Epithelial cell of umbilical artery (primary cell): ENCODE results near the gene FAM219B. TPM values are rescaled to one million over a fixed set of nuclear protein-coding genes. Genes with fewer than 3 reads are reported as not detected.

Source experiments
- total RNA-seq: library from RNA; depleted of rRNA; stranded (reverse); fragments of >200 nt; gene quantifications from 2 replicates; pipeline ENCODE4 v1.2.3, GENCODE V29; 2014

The FAM219B gene, protein sequence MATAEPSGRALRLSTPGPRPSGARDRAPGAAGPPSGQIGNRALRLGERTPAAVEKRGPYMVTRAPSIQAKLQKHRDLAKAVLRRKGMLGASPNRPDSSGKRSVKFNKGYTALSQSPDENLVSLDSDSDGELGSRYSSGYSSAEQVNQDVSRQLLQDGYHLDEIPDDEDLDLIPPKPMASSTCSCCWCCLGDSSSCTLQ
- 34.1 and 44.5 TPM in 2 replicates for total RNA-seq

DNA sequence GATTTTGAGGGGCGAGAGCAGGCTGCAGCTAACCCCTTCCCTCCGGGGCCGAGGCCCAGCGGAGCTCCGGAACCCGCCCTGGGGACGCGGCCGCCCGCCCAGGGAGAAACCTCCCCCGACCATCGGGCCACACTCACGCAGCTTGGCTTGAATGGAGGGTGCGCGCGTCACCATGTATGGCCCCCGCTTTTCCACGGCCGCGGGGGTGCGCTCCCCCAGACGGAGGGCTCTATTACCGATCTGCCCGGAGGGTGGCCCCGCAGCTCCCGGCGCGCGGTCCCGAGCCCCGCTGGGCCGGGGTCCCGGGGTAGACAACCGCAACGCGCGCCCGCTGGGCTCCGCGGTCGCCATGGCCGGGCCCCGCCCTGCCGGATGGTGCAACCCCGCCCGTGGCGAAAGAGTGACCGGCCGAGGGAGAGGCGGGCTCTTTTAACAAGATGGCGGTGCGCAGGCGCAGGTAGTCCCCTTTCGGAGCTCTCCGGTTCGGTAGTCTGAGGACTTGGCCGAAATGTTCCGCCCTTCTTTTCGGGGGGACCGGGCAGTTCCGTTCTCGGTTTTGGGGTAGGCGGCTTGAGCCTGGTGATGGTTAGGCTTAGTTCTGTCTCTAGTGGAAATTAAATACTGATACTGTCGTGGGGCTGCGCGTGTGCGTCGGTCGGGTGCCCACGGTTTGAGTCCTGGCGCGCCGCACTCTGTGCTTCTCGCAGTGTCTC is at the start of gene FAM219B:
Gene FAM219B (minus strand): TSS at position 402 of the 713 bp plus-strand sequence. CDS start 51 bp downstream, at position 351.

DNA sequence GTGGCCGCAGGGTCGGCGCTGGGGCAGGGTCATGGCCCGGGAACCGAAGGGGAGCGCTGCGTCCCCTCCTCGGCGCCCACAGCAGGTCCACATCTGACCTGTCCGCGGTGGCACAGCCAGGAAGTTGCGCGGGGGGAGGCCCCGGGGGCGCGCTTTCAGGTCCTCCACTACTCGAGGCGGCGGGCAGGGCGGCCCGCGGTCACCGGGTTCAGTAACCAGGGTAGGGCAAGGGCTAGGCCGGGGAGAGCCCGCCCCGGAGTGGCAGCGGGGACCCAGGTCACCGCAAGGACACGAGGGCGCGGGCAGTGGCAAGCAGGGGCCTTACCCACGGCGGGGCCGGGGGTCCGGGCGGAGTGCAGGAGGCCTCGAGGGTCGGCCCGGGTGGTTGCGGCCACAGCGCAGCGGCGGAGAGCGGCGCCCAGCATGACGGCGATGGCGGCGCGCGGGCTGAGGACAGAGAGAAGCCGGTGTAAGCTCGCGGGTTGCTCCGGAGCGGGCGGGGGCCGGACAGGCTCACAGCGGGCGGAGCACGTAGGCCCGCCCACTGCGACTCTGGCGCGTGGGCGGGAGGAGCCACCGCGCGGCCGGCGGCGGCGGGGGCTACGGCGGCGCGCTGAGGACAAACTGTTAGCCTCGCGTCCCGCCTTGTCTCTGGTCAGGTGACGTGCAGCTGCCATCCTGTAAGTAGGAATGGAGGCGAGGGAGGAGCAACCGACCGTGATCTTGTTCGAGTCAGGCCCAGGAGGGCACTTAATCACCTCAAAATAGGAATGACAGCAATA is 31.1 kb upstream of the FAM219B start, which contains the start of gene COX5A:
Gene COX5A (minus strand): TSS at position 484 of the 782 bp plus-strand sequence. CDS start 59 bp downstream, at position 425.

DNA sequence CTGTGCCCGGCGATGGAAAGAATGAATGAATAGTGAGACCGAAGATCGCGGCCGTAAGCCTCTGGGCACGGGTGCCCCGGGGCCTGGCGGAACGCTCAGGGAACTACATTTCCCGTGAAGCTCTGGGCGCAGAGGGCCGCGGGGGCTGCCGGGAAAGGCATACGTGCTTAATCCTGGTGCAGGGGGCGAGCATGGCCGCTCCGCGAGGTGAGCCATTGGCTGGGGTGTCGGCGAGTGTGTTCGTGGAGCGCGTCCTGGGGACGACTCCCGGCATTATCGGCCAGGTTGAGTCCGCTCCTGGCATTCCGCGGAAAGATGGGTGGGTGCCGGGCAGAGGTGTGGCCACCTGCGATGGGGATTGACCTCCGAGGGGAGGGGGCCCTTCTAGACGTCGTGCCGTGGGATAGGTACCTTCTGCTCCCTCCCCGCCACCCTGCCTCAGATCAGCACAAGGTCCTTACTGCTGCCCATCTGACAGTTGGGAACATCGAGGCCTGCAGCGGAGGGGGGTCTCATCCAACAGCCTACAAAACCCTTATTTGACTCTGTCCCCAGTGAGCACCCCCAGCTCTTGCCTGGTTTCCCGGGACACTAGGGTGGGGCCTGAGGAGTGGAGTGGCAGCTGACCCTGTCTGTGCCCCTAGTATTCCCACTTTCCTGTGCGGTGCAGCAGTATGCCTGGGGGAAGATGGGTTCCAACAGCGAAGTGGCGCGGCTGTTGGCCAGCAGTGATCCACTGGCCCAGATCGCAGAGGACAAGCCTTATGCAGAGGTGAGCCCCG is 16.6 kb downstream of the FAM219B start, which contains the start of gene MPI:
Gene MPI (plus strand): TSS at position 160 of the 782 bp plus-strand sequence. CDS start 32 bp downstream, at position 192.

DNA sequence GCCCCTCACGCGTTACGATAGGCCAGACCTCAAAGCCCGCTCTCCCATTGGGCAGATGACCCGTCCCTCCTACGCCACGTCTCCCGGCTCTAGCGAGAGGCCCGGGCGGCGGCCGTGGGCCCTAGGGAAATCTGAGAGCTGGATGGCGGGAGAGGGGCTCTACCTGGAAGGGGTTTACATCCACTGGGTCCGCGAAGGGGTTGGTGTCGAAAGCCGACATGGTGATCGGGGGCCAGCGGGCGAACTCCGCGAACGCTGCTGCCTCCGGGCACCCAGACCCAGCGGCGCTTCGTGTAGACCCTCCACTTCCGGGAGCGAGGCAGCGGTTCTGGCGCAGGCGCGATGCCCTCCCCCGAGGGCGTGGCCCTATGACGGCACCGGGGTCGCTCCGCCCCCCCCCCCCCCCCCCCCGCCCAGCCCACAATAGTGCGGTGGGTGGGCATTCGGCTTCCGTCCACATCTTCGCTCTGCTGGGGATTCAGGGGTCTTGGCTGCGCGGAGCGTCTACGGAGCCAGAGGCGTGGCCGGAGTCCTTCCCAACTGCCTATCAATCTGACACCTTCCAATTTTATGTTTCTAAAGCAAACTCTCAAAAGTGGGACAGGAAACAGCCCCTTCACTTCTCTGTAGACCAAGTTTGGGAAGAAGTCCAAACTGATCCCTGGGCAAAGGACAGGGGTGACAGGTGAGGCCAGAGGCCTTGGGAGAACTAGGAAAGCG is 33.5 kb downstream of the FAM219B start, which contains the start of gene SCAMP2:
Gene SCAMP2 (minus strand): TSS at position 330 of the 720 bp plus-strand sequence. CDS start 110 bp downstream, at position 220.

Other genes with a start within 250 kb of the FAM219B start
- 10.6 and 10.7 TPM in 2 replicates for gene EDC3, start 210.8 kb downstream of the FAM219B start, total RNA-seq
- gene CYP1A1, start 181.3 kb downstream of the FAM219B start, total RNA-seq = 1.6 and 3.0 TPM in 2 replicates
- not detected in 2 replicates for gene CYP1A2, start 158.0 kb downstream of the FAM219B start, total RNA-seq
- 29.6 and 34.8 TPM in 2 replicates for gene CSK, start 124.8 kb downstream of the FAM219B start, total RNA-seq
- gene LMAN1L, start 94.0 kb downstream of the FAM219B start, total RNA-seq = not detected in 2 replicates
- gene CPLX3, start 80.2 kb downstream of the FAM219B start, total RNA-seq = not detected in 2 replicates
- 18.2 and 27.2 TPM in 2 replicates for gene ULK3, start 63.7 kb downstream of the FAM219B start, total RNA-seq
- 19.2 and 24.8 TPM in 2 replicates for gene SCAMP2, start 33.5 kb downstream of the FAM219B start, total RNA-seq
- 63.3 and 128 TPM in 2 replicates for gene MPI, start 16.8 kb downstream of the FAM219B start, total RNA-seq
- gene COX5A, start 31.2 kb upstream of the FAM219B start, total RNA-seq = 47.1 and 71.1 TPM in 2 replicates
- gene RPP25, start 49.9 kb upstream of the FAM219B start, total RNA-seq = 11.0 and 14.7 TPM in 2 replicates
- gene SCAMP5, start 88.7 kb upstream of the FAM219B start, total RNA-seq = 2.6 and 9.4 TPM in 2 replicates
- gene PPCDC, start 116.7 kb upstream of the FAM219B start, total RNA-seq = 8.8 and 18.2 TPM in 2 replicates